ENCODE measurements around the gene COLEC12.

Gene COLEC12

GRCh38 chr18:395456-396250 is 104.8 kb downstream of the COLEC12 start (continued):
- TF ChIP-seq ZBTB1 (tag by site-specific recombination; IDR thresholded peaks at IDR 0.05) (no peak), ZNF660 (tag by site-specific recombination; IDR thresholded peaks at IDR 0.05) (peak; percentile 17), KLF16 (tag by site-specific recombination; IDR thresholded peaks at IDR 0.05) (peak; percentile 36; the same call in 1 of the 2 replicates), INSM2 (tag by site-specific recombination; IDR thresholded peaks at IDR 0.05) (peak; percentile 96), ZBTB21 (tag by site-specific recombination; IDR thresholded peaks at IDR 0.05) (no peak), ZNF837 (tag by site-specific recombination; IDR thresholded peaks at IDR 0.05) (no peak), YY1 (tag by site-specific recombination; IDR thresholded peaks at IDR 0.05) (no peak; the same call in 1 of the 2 replicates), ZNF416 (tag by site-specific recombination; IDR thresholded peaks at IDR 0.05) (no peak), ZSCAN16 (tag by site-specific recombination; IDR thresholded peaks at IDR 0.05) (no peak), ZNF561 (tag by site-specific recombination; IDR thresholded peaks at IDR 0.05; ENCODE audit: borderline replicate concordance) (peak; percentile 91), ZNF610 (tag by site-specific recombination; IDR thresholded peaks at IDR 0.05; ENCODE audit: borderline replicate concordance) (peak; percentile 58; the same call in 1 of the 2 replicates), ZNF639 (tag by site-specific recombination; IDR thresholded peaks at IDR 0.05) (peak; percentile 84), MEIS1 (CRISPR knock-in tag; IDR thresholded peaks at IDR 0.05; ENCODE audit: borderline replicate concordance) (no peak), ZNF10 (tag by site-specific recombination; IDR thresholded peaks at IDR 0.05) (no peak), ZNF518A (tag by site-specific recombination; conservative IDR thresholded peaks at IDR 0.05; ENCODE audit: low read depth) (peak; percentile 51), MZF1 (tag by site-specific recombination; IDR thresholded peaks at IDR 0.05; ENCODE audit: borderline replicate concordance) (peak; percentile 98), ZNF266 (tag by site-specific recombination; IDR thresholded peaks at IDR 0.05; ENCODE audit: low read depth) (no peak), ZNF645 (tag by site-specific recombination; IDR thresholded peaks at IDR 0.05) (0 out of 2 replicates have a peak, but pooled peaks have one; percentile 59), OSR2 (tag by site-specific recombination; IDR thresholded peaks at IDR 0.05) (peak; percentile 73), ZNF174 (tag by site-specific recombination; IDR thresholded peaks at IDR 0.05) (no peak), ZNF404 (tag by site-specific recombination; IDR thresholded peaks at IDR 0.05) (no peak), CTCF (tag by site-specific recombination; IDR thresholded peaks at IDR 0.05) (no peak), ZNF239 (tag by site-specific recombination; IDR thresholded peaks at IDR 0.05) (0 out of 2 replicates have a peak, but pooled peaks have one; percentile 16), KLF8 (tag by site-specific recombination; IDR thresholded peaks at IDR 0.05) (no peak), ZNF23 (tag by site-specific recombination; IDR thresholded peaks at IDR 0.05; ENCODE audit: borderline replicate concordance) (no peak), ZBTB49 (tag by site-specific recombination; IDR thresholded peaks at IDR 0.05; ENCODE audit: low read depth) (no peak)

Data from HEK293 (cell line).